ENCODE data around the gene BBOX1.

The BBOX1 gene

DNA sequence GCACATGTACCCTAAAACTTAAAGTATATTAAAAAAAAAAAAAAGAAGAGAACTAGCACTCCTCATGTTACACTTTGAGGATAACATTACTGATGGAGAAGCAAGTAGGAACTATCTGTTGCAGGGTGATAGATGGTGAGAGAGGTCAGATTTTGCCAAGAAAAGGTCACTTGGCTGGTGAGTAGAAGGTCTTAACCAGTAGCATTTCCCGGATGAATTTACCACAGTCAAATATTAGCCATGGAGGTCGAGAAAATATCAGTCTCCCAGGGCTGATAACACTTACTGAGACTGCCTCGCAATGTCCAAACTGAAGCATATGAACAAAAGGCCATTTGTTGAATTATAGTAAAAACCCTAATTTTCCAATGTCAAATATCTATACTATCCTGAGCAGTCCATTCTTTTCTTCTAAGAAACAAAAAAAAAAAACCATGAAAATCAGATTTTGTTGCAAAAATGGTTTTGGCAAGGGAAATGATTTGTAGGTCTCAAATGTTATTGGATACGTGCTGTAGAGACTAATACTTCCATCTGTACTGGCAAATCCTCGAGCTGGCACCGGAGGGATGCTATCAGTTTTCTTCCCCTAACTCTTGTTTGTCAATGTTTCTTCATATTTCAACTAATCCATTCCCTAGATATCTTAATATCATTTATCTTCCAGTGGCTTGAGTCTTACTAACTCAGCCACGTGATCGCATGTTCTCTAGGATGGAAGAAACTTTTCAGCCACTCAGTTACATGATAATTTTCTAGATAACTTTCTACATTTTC lies 14.5 kb upstream of the BBOX1 start:
- no peak for DNase-seq

- DNase-seq = no peak
Measured at GRCh38 chr11:27028561-27028965, 12.1 kb upstream of the BBOX1 start.

DNA sequence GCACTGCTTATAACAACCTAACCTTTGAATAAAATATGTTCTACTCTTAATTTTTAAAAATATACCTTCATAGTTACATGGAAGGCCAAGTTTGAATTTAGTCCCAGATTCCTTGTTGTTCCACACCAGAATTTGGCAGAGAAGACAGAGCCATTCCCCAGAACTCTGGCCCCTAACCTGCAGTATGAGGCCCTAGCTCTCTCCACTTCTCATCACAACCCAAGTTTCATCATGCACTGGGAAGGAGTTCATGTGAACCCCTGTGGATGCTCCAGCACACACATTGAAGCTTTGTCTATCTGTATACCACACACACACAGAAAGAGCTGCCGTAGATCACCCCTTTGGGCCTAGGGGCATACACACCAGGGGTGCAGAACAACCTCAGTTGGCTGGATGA lies 10.6 kb upstream of the BBOX1 start:
- DNase-seq = no peak

DNA sequence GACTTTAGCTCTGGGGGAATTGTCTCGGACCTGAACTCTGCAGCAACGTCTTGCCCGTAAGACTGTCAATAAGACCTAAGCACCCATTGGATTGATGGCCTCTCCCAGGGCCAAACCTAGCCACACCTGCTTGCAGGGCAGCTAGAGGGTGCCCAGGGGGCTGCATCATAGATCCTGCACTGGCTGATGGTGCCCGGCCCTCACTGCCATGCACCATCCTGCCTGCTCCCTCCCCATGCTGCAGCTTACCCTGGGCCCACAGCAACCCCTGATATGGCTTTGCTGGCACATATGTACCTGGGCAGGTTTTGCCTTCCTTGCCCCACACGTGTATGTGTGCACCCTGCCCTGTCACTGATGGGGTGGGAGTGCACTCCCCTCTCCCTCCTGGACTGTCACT lies 8.9 kb upstream of the BBOX1 start:
- no peak for DNase-seq

DNA sequence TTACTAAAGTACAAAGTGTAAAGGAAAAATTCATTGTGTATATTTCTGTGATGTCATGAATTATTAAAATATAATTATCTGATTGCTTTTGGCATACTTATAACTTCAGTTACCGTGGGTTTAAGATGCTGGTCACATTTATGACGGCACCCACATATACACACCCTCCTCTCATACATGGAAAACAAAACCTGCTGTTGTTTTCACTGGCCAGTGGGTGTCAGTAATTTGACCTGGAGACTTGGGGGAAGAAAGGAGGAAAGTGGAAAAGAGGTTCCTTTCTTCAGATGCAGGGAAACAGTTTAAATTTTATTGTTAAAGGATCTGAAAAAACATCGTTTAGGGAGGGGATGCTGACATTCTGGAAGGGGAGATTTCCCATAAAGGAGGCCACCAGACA lies 742 bp upstream of the BBOX1 start:
- DNase-seq = no peak

GRCh38 chr11:27041141-27041899 lies 705 bp downstream of the BBOX1 start:
- DNase-seq = no peak

GRCh38 chr11:27046956-27047355 lies 6.3 kb downstream of the BBOX1 start:
- DNase-seq = no peak

- no peak for DNase-seq
Measured at GRCh38 chr11:27052668-27053067, 12.1 kb downstream of the BBOX1 start.

DNA sequence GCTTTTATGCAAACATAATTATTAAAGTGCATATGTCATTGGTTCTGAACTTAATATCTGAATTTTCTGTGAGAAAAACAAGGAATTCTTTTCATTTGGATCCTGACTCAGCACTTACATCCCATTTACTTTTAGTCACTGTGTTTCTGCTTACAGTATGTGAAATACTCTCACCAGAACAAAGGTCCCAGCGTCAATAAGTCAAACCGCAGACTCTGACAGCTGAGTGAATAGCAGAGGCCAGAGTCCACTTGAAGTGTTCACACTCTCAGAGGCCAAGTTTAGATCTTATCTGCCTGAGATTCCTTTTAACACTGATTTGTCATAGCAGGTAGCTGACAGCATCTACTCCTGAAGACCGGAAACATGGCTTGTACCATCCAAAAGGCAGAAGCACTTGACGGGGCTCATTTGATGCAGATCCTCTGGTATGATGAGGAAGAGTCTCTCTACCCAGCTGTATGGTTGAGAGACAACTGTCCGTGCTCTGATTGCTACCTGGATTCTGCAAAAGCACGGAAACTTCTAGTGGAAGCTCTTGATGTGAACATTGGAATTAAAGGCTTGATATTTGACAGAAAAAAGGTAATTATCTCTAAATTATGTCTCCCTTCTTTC lies 14.6 kb downstream of the BBOX1 start:
- DNase-seq = no peak

DNA sequence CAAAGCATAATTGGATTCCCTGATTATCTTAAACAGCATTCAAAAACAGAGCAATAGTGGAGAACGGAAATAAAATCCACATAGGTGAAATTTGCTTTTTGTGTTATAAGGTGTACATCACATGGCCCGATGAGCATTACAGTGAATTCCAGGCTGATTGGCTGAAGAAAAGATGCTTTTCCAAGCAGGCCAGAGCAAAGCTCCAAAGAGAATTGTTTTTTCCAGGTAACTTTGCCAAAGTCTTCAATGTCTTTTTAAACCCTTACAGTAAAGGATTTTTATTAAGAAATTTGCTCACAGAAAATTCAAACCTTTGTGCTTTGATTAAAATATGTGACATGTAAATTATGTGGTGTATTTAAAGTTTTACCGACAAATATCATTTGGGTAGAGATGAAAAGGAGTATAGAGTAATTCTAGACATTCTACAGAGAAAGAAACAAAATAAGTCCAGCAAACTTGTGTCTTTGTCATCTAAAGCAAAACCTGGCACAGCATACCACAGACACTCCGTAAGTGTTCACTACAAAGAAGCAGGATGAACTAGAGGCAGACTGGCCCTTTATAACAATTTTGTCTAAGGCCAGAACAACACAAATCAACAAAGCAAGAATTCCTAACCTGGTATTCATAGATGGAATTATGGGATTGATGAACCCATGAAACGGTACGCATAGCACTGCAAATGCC lies 16.6 kb downstream of the BBOX1 start:
- DNase-seq = no peak

- DNase-seq = no peak
Measured at GRCh38 chr11:27058456-27058855, 17.8 kb downstream of the BBOX1 start.

DNA sequence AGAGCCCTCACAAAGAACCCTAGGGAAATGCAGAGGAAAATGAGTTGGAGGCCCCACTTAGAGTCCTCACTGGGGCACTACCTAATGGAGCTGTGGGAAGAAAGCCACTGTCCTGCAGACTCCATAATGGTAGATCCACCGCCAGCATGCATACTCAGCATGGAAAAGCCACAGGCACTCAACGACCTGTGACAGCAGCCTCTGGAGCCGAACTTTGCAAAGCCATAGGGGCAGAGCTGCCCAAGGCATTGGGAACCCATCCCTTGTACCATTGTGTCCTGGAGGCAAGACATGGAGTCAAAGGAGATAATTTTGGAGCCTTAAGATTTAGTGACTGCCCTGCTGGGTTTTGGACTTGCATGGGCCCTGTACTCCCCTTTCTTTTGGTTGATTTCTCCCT lies 18.8 kb downstream of the BBOX1 start:
- DNase-seq = no peak

DNA sequence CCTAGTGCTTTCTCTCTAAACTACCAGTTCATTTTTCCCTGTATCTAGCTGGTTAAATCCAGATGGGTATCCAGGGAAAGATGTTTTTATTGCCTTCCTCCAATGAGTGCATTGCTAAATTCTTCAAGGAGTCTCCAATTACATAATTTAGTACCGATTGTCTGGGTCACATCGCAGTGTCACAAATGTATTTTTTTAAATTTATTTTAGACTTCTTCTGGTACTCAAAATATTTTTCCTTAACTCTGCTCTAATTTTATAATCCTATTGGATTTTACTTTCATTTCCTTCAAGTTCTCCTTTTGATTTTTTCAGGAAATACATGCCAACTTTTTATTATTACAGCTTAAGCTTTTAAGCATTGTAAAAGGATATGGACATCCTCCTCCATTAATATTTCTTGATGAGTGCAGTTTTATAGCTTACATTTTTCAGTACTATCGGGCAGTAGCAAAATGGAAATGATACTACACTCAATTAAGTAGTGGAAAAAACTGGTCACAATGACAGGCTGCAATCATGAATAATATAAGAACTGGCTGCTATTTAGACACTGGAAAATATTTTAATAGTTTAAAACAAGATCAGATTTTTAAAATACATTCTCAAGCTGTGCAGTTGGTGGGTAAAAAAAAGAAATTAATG lies 20.3 kb downstream of the BBOX1 start:
- DNase-seq = no peak

- no peak for DNase-seq
Measured at GRCh38 chr11:27061461-27061821, 20.8 kb downstream of the BBOX1 start.

GRCh38 chr11:27064086-27064485 lies 23.5 kb downstream of the BBOX1 start:
- DNase-seq = no peak

GRCh38 chr11:27075192-27075591 lies 34.6 kb downstream of the BBOX1 start:
- no peak for DNase-seq

DNA sequence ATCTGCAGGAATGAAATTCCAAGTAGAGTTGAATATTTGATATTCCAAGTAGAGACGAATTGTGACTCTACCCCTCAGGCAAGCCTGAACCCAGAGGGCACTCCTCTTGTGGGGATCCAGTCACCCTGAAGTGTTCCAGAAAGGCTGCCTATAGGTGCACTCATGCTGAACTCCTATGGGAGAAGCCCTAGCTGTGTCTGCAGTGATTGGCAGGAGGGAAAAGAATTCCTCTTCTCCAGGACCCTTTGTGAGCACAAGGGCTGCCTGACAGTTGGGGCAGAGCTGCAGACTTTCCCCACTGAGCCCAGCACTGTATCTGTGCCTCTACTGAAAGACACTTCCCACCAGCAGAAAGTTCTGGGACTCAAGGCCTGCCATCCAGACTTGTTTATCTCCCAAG lies 35.0 kb downstream of the BBOX1 start:
- no peak for DNase-seq

DNA sequence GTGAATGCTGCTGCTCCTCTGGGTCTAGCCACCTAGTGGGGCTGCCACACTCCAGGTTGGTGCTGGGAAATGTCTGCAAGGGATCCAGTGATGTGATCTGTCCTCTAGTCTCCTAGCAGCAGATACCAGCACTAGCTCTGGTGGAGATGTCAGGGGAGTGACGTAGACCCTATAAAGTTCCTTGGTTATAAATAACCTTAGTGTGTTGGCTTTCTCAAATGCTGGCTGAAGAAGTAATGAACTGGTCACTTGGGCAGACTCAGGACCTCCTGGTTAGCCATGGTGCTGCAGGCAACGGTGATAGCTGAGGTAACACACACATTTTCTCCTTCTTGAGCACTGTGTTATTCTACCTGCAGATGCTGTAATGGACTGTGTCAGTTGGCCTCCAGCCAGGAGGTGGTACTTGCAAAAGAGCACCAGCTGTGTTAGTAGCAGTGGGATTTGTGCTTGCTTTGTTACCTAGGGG lies 35.5 kb downstream of the BBOX1 start:
- DNase-seq = no peak

DNA sequence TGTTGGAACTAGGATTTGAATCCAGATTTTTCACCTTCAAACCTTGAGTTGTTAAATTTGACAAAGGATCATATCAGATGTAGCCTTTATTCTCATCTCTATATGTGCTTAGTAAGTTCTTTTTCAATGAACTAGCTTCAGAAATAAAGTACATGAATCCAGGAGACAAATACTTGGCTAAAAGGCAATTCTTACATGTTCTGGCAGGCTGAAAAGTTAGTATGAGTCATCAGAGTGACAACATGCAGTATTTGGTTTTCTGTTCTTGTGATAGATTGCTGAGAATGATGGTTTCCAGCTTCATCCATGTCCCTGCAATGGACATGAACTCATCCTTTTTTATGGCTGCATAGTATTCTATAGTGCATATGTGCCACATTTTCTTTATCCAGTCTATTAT lies 40.4 kb downstream of the BBOX1 start:
- DNase-seq = no peak

DNA sequence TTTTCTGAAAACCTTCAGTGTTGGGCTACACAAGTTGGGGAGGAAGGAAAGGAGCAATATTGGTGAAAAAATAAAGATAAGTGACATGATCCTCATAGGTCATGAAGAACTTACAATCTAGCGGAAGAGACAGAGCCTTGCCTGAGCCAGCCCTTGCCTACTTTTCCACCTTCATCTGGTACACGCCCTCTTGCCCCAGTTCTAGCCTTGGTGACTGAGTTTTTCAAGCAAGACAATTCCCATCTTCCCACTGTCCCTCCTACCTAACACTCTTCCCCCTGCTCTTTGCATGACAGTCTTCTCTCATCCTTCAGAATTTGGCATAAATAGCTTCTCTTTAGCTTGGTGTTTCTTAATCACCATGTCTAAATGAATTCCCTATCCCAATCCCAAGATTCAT lies 42.6 kb downstream of the BBOX1 start:
- DNase-seq = no peak

DNA sequence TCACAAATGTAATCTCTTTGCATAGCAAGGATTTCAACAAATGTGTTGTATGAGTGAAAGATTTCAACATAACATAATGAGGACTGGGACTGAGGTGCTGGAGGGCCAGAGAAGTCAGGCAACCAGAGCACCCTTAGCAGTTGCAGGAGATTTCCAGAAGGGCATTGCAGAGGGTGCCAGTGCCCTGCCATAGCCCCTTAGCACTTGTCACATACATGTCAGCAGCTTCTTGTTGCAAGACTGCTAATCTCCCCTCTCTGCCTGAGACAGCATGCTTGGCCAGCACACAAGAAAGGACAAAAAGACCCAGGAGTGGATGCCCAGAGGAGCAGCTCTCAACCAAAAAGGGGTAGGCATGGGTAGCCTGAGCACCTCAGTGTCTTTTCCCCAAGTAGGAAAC lies 43.2 kb downstream of the BBOX1 start:
- no peak for DNase-seq

GRCh38 chr11:27084518-27084917 lies 43.9 kb downstream of the BBOX1 start:
- DNase-seq = no peak

DNA sequence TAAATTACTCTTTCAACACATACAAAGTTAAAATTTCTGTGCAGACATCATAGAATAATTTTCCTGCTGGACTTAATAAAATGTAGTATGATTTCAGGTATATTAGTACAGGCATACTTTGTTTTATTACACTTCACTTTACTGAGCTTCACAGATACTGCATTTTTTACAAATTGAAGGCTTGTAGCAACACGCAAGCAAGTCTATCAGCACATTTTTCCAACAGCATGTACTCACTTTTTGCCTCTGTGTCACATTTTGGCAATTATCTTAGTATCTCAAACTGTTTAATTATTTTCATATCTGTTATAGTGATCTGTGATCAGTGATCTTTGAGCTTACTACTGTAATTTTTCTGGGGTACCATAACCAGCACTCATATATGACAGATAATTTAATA lies 44.5 kb downstream of the BBOX1 start:
- no peak for DNase-seq

Measured in activated T-cell treated with anti-CD3 and anti-CD28 coated beads, Interleukin-2, amount 50 U/mL, for 48 hours (primary cell).